ENCODE data around the gene GPS1.
A peak's percentile ranks its signal among the peaks of the same experiment; 100 is the strongest.

GPS1 gene

DNA sequence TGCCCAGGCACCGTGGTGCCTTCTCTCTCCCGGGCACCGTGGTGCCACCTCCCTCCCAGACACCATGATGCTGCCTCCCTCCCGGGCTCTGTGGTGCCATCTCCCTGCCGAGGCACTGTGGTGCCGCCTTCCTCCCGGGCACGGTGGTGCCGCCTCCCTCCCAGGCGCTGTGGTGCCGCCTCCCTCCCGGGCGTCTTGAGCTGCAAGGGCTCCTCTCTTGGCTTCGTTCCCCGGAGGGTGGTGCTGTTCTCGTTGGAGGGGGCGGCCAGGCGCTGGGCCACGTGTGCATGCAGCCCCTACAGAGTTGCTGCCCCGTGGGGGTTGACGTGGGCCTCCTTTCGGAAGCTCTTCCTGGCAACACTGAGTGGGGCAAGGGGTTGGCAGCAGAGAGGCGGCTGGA lies 37.3 kb upstream of the GPS1 start:
- DNase-seq (ENCODE audit: extremely low read depth in 1 of 2, low read depth in 1 of 2) = no peak

- DNase-seq (ENCODE audit: extremely low read depth in 1 of 2, low read depth in 1 of 2) = no peak
Measured at GRCh38 chr17:82014971-82015310, 36.8 kb upstream of the GPS1 start.

GRCh38 chr17:82015311-82015971 lies 36.3 kb upstream of the GPS1 start:
- no peak for DNase-seq (ENCODE audit: extremely low read depth in 1 of 2, low read depth in 1 of 2)

GRCh38 chr17:82016061-82016874 lies 35.4 kb upstream of the GPS1 start:
- DNase-seq (ENCODE audit: extremely low read depth in 1 of 2, low read depth in 1 of 2) = no peak

GRCh38 chr17:82016875-82017459 lies 34.7 kb upstream of the GPS1 start:
- no peak for DNase-seq (ENCODE audit: extremely low read depth in 1 of 2, low read depth in 1 of 2)

GRCh38 chr17:82017612-82018151 lies 34.0 kb upstream of the GPS1 start:
- no peak for DNase-seq (ENCODE audit: extremely low read depth in 1 of 2, low read depth in 1 of 2)

GRCh38 chr17:82018152-82018988 lies 33.3 kb upstream of the GPS1 start:
- DNase-seq (ENCODE audit: extremely low read depth in 1 of 2, low read depth in 1 of 2) = no peak

DNA sequence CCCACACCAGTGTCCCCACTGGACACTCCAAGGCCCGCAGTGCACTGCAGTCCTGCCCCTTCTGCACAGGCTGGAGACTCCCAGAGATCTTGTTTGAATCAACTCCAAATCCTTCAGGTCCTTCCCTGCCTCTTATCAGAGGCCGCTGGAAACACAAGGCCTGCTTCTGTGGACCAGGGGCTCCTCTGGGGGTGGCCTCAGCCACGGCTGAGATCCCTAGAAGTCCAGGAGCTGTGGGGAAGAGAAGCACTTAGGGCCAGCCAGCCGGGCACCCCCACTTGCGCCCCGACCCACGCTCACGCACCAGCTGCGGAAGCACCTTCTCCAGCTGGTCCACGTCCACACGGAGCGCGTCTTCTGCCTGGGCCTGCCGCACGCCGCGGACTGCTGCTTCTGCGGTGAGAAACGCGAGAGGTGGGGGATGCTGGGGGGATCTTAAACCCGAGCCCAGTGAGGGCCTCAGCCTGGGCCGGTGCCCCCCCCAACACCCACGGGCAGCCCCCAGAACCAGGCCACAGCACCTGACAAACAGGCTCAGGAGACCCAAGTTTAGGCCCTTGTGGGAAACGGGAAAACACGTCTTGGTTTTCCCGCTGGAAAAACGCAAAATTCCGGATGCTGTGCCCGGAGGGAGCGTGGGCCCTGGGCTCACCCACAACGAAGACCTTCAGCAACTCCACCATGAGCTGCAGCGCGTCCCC lies 32.6 kb upstream of the GPS1 start:
- DNase-seq (ENCODE audit: extremely low read depth in 1 of 2, low read depth in 1 of 2) = no peak

GRCh38 chr17:82019690-82020571 lies 31.8 kb upstream of the GPS1 start:
- peak in 1 of 2 donors; percentile 55 for DNase-seq (ENCODE audit: extremely low read depth in 1 of 2, low read depth in 1 of 2)

DNA sequence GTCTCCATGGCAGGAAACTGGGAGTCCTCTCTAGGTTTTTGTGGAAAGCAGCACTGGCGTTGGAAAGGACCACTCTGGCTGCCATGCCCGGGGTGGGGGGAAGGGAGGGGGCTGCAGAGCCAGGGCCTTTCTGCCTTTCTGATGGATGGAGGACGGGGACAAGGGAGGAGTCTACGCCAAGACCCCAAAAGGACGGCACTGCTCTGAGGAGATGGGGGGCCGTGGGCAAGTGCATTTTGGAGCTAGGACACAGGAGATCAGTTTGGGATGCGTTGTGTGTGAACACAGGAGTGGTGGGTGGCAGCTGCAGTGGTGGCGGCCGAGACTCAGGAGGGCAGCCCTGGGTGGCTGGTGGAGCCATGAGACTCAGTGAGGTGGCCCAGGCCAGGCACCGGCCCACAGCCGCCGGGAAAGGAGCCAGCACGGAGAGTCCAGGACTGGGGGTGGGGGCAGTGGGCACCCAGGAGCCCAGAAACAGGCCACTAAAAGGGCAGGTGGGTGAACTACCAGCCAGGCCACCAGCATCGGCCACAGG lies 31.1 kb upstream of the GPS1 start:
- DNase-seq (ENCODE audit: extremely low read depth in 1 of 2, low read depth in 1 of 2) = no peak

- DNase-seq (ENCODE audit: extremely low read depth in 1 of 2, low read depth in 1 of 2) = peak in 1 of 2 donors; percentile 47
Measured at GRCh38 chr17:82021107-82021899, 30.4 kb upstream of the GPS1 start.

GRCh38 chr17:82021900-82022309 lies 29.8 kb upstream of the GPS1 start:
- DNase-seq (ENCODE audit: extremely low read depth in 1 of 2, low read depth in 1 of 2) = no peak

GRCh38 chr17:82022310-82022980 lies 29.3 kb upstream of the GPS1 start, which contains the start of gene CENPX:
Gene CENPX, minus strand, starts transcription at chr17:82022878. Its CDS starts 17 bp downstream, at chr17:82022861.
- no peak for DNase-seq (ENCODE audit: extremely low read depth in 1 of 2, low read depth in 1 of 2)

GRCh38 chr17:82022981-82023446 lies 28.7 kb upstream of the GPS1 start, which contains the start of gene LRRC45:
Gene LRRC45, plus strand, starts transcription at chr17:82023305. Its CDS starts 339 bp downstream, at chr17:82023644.
- peak; percentile 99 to 100 for DNase-seq (ENCODE audit: extremely low read depth in 1 of 2, low read depth in 1 of 2)

DNA sequence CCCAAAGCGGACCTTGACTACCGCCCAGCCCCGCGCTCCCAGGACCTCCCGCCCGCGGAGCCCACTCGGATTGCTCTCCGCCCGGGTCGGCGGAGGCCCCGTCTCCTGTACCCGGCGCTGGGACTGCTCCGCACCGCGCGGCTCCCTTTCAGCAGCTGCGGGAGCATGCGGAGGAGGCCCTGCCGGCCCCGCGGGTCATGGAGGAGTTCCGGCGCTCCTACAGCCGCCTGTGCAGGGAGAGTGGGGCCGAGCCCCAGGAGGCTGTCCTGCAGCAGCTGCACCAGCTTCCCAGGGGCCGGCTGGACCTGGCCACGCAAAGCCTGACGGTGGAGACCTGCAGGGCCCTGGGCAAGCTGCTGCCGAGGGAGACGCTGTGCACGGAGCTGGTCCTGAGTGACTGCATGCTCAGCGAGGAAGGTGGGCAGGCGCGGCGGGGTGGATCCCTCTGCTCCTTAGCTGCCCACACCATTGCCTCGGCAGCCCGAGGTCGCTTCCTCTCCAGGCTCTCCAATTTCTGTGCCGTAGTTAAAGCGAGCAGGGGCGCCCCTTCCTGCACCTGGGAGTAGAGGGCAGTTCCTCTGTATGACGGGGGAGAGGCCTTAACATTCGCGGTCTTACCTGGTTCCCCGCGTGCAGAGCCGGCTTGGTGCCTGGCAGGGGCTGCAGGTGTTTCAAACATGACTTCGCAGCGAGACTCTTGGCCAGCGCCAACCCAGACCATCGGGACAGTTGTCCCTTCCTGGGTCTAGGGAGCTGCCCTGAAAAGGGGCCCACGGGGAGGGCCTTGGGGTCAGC lies 28.1 kb upstream of the GPS1 start:
- DNase-seq (ENCODE audit: extremely low read depth in 1 of 2, low read depth in 1 of 2) = no peak

DNA sequence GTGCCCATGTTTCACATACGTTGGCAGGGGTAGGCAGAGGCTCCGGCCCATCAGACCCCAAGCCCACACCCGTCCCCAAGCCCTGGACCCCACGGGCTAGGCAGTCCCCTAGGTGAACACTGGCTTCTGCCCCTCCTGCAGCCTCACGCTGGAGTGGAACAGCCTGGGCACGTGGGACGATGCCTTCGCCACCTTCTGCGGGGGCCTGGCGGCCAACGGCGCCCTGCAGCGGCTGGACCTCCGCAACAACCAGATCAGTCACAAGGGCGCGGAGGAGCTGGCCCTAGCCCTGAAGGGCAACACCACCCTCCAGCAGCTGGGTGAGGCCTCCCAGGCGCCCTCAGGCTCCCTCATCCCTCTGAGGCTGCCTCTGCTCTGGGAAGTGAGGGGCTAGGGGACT lies 26.8 kb upstream of the GPS1 start:
- no peak for DNase-seq (ENCODE audit: extremely low read depth in 1 of 2, low read depth in 1 of 2)
